ENCODE measurements around the gene DRAM2. TPM values are rescaled to one million over a fixed set of nuclear protein-coding genes. Genes with fewer than 3 reads are reported as not detected.
A peak's percentile ranks its signal among the peaks of the same experiment; 100 is the strongest.

DRAM2 gene
- total and polyA plus RNA-seq, 2 of the 13 experiments (the other 11 are each of a cell fraction or from before 2014, with no cell fraction given) = 33.2 to 123 TPM

DNA sequence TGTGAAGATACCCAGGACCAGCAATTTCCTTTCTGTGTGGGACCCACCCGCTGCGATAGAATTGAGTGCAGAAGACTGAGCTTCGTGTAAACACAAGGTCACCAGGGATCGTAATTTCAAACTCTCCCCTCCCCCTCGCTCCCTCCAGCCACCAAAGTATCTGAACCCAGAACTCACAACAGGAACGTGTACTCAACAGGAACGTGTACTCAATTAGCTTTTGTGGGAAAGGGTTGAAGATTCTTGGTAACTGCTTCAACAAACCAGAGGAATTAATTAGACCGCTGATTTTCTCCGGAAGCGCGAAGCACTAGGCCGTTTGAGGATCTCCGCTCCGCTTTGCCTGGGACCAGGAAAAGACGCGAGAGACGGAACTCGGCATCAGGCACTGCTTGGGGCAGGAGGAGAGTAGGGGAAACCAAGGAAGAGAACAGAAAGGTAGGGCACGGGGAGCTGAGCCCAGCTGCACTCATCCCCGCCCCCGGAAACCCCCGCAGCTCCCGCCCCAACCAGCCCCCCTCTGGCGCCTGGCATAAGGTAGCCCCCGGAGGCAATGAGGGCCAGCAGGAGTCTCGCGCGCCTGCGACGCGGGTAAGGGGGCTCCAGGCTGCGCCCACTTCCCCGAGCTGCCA lies 453 bp downstream of the DRAM2 start (continued):
- TF ChIP-seq AHDC1 (CRISPR knock-in tag; IDR thresholded peaks at IDR 0.05; ENCODE audit: borderline replicate concordance) (no peak), ZNF281 (CRISPR knock-in tag; IDR thresholded peaks at IDR 0.05; ENCODE audit: borderline replicate concordance) (peak; percentile 92), NCOR1 (IDR thresholded peaks at IDR 0.05; ENCODE audit: borderline replicate concordance, low read length) (no peak), KLF9 (CRISPR knock-in tag; IDR thresholded peaks at IDR 0.05; ENCODE audit: low read depth) (no peak), ZFYVE20 (CRISPR knock-in tag; IDR thresholded peaks at IDR 0.05; ENCODE audit: borderline replicate concordance, low read depth) (no peak), ZNF792 (CRISPR knock-in tag; IDR thresholded peaks at IDR 0.05) (peak; percentile 50; the same call in 1 of the 2 replicates)
- TF ChIP-seq, protein P1, sequence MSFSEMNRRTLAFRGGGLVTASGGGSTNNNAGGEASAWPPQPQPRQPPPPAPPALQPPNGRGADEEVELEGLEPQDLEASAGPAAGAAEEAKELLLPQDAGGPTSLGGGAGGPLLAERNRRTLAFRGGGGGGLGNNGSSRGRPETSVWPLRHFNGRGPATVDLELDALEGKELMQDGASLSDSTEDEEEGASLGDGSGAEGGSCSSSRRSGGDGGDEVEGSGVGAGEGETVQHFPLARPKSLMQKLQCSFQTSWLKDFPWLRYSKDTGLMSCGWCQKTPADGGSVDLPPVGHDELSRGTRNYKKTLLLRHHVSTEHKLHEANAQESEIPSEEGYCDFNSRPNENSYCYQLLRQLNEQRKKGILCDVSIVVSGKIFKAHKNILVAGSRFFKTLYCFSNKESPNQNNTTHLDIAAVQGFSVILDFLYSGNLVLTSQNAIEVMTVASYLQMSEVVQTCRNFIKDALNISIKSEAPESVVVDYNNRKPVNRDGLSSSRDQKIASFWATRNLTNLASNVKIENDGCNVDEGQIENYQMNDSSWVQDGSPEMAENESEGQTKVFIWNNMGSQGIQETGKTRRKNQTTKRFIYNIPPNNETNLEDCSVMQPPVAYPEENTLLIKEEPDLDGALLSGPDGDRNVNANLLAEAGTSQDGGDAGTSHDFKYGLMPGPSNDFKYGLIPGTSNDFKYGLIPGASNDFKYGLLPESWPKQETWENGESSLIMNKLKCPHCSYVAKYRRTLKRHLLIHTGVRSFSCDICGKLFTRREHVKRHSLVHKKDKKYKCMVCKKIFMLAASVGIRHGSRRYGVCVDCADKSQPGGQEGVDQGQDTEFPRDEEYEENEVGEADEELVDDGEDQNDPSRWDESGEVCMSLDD (CRISPR knock-in tag; IDR thresholded peaks at IDR 0.05; ENCODE audit: borderline replicate concordance) = no peak
